ENCODE results near the gene TRPM3.

The TRPM3 gene

DNA sequence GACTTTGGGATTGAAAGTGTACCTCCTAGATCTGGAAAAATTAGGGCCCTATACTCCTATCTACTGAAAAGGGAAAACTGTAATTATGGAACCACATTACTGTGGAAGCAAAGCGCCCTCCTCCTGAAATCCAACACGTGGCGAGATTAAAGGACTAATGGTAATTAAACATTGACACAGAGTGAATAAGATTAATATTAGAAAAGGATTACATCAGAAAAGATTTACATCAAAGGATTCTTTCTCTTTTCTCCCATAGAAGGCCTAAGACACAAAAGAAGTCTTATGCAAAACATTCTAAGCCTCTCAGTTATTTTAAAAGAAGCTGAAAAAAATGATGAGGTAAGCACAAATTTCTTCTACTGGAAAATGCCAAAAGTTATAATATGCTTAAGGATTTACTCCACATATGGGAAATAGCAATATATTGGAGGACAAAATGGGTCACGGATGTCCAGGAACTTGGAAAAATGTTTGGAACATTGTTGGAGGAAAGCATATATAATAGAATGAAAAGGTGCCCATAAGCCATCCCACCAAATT lies 227.8 kb downstream of the TRPM3 start:
- no peak for DNase-seq (ENCODE audit: low read depth in 2 of 3, low spot score in 1 of 3)

DNA sequence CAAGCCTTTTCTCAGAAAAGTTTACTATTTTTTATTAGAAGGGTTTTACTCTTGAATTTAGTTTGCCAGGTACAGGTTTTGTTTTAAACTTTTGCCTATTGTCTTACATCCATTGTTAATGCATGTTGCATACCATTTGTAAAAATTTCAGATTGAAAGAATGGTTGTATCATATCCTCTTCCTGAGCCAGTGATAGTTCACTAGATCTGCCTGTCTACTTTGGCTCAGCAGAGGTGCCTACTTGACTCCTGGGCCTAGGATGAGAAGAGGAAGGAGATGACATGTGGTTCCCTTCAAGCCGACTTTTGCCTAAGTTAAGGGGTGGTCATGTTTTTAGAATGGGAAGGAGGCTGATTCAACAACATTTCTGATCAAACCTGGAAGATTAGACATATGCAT lies 232.9 kb downstream of the TRPM3 start:
- DNase-seq (ENCODE audit: low read depth in 2 of 3, low spot score in 1 of 3) = no peak

DNA sequence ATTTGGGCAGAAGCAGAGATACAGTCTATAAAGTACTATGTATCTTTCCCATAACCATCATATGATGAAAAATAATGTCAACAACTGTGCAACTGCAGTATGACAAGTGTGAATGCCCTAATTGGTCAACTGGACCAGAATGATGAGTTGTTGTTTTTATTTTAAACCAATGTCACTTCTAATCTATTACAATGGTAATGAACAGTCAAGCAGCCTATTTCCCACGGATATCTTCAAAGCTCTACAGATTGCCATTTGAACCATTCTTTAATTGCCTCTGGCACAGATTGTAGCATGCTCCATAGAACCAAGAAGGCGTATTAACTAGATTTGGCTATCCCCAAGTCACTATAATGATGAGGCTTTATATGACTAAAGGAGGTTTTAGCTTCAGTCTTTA lies 233.6 kb downstream of the TRPM3 start:
- DNase-seq (ENCODE audit: low read depth in 2 of 3, low spot score in 1 of 3) = no peak

DNA sequence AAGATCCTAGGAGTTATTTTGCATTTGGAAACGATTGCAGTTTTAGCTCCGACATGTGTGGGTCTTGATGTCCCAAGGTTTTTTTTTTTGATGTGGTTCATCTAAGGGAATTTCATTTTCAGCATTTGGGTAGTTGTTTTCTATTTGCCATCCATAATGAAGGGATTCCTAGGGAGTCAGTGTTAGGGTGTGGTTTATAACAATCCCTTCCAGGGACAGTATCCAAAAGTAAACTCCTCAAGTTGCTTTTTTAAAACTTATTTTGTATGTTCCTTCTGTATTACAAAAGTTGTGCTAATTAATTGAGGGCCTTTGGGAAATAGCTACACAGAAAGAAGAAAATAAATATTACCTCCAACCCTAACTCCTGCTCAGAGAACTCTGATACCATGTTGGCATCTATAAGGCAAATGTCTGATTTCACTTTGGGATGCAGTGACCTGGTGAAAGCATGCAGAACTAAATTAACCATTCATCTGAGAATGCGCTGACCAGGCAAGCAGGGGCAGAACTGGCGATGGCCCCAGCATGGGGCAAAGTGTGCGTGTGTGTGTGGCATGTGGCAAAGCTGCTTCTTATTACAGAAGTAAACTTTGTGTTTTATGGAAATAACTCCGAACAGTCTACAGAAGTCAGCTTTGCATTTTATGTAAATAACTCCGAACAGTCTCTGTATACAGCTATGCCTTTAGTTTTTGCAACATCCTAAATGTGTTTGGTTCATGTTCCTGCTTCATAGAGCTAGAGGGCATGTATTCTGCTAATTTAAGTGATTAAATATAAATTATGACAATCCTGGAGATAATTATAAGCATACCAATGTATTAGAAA lies 237.2 kb downstream of the TRPM3 start:
- DNase-seq (ENCODE audit: low read depth in 2 of 3, low spot score in 1 of 3) = no peak

DNA sequence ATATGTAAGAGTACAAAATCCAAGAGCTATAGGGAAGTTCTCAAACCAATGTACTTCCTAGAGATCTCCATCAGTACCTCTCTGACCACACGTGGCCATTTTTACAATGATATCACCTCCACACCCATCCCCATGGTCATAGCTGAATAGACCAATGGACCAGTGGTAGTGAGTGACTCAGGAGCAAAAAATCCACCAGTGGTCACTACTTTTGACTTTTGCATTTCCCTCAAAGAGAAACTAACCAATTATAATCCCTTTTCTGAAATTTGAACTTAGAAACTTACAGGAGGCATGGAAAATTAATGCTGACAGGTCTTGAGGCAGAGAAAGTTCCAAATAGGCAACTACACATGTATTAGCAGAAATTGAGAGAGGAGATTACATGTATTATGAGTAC lies 238.4 kb downstream of the TRPM3 start:
- DNase-seq (ENCODE audit: low read depth in 2 of 3, low spot score in 1 of 3) = no peak

DNA sequence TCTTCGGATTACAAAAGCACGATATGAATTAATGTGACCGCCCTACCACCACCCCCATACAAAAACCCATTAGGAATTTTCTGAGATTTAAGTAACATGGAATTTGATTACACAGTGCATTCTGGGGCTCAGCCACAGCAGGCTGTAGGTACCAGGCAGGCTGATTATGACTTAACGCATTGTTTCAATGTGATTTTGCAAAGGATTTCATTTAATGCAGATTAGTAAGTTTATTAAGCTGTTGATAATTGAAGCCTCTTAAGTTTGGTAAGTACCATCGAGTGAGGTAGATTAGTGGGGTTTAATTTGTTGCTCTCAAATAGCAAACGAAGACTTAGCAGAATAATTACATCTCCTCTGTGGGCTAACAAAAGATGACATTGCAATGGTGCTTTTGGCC lies 240.1 kb downstream of the TRPM3 start:
- DNase-seq (ENCODE audit: low read depth in 2 of 3, low spot score in 1 of 3) = no peak

DNA sequence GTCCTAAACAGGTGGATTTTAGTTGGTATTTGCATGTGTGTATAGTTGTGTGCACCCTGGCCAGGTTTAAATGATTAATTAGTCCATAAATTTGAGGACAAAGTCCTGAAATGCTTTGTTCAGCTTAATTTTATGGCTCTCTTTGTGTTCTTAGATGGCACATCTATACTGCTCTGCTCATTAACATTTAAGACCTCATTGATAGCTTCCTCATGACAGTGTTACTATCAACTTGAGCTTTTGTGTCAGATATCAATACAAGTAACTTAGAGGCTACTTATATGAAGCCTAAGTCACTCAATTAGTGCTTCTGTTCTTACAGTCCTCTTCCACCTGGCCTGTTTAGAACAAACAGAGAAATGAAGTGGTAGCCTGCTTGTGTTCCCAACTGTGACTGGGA lies 240.9 kb downstream of the TRPM3 start:
- DNase-seq (ENCODE audit: low read depth in 2 of 3, low spot score in 1 of 3) = no peak

DNA sequence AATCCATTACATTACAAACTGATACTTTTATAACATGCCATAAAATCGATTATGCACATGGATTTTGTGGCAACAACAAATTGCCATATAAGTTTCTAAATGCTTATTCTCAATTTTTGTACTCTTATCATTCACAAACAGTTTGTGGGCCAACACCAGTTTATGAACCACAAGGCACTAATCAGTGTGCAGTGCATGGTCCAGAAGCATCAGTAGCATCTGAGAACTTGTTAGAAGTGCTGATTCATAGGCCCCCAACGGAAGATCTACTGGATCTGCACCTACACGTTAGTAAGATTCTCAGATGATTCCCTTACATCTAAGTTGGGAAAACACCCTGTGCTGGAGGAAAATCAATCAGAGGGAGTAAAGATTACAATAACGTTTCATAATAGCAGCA lies 242.8 kb downstream of the TRPM3 start:
- no peak for DNase-seq (ENCODE audit: low read depth in 2 of 3, low spot score in 1 of 3)

DNA sequence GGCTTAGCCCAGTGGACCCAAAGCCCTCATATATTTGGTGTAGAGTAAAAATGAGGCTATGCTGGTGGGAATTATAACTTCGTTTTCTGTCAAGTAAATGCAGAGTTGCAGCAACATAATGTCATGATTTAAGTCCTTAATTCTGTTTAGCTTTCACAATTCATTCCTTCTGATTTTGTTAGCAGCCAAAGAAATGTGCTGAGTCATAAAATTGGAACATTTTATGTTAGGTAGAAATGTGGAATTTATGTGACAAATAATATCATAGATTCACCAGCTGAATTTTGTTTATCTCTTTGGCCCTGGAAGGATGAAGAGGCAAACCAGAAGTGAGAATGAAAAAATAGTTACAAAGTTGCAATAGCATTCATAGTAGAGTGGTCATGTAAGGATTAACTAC lies 247.0 kb downstream of the TRPM3 start:
- no peak for DNase-seq (ENCODE audit: low read depth in 2 of 3, low spot score in 1 of 3)

DNA sequence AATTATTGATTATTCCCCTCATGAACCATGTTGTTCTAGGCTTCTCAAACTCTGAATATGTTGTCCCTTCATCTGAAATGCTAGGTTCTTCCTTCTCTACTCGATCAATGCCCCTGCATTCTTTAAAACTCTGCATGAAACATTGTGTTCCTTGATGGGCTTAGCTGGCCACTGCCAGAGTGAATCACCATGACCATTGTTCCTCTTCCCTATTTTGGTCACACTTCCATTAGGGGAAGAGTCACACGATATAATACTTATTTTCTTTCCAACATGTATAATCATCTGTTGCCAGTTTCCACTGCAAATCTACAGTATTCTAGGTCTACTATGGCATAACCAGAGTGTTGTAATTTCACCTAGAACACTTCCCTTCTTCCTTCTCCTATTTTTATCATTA lies 247.9 kb downstream of the TRPM3 start:
- no peak for DNase-seq (ENCODE audit: low read depth in 2 of 3, low spot score in 1 of 3)

DNA sequence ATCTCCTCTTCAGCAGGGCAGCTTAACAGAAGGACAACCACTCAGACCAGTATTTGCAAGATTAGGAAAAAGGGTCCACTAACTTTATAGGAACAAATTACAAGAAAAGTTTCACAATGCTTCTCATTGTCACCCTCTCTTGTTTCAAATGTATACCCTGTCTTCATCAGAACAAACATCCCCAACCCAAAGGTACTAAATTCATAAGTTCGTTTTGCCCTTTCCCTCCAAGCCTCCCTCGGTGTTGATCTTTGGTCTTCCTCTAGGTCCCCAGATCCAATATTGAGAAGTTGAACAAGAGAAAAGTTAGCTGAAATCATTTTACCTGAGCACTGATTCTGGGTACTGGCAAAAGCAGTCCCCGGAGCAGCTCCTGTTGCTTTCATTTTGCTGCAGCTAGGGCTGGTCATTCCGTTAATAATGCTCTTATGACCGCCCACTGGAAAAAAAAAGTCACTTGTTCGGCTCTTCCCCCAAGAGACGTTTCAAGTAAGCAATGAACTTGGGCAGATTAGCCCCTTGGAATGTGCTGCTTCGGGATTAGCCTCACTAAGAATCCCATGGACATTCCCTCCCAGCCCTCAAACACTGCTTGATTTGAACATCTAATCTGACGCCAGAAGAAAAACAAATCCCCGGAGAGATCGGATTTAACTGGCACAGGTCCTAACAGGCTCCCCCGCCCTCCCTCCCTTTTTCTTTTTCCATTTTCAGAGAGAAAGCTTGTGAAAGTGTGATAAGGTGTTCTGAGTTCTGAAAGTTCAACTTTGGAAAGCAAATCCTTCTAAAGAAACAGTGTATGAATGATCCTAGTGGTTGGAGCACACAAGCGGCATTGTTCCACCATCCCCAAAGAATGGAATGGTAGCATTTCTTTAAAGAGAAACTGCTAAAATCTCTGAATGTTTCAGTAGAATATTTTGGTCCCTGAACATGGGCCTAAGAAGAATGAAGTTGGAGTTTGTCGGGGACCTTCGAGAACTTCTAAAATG lies 252.5 kb downstream of the TRPM3 start:
- DNase-seq (ENCODE audit: low read depth in 2 of 3, low spot score in 1 of 3) = no peak

DNA sequence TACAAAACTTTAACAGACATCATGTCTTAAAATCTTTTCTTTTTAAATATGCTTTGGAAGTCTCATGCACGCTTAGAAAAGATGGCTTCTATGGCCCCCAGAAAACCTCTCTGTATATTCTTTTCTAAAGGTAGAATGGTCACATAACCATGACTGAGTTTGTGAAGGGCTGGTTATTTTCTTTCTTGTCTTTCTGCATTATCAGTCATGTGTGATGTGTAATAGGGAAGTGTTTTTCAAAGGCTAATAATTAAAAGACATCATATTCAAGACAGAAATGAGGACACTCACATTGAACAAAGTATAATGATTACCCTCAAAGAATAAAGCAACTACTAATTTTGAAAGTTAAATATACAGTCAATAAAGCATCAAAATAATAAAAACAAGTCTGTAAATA lies 253.4 kb downstream of the TRPM3 start:
- DNase-seq (ENCODE audit: low read depth in 2 of 3, low spot score in 1 of 3) = no peak

DNA sequence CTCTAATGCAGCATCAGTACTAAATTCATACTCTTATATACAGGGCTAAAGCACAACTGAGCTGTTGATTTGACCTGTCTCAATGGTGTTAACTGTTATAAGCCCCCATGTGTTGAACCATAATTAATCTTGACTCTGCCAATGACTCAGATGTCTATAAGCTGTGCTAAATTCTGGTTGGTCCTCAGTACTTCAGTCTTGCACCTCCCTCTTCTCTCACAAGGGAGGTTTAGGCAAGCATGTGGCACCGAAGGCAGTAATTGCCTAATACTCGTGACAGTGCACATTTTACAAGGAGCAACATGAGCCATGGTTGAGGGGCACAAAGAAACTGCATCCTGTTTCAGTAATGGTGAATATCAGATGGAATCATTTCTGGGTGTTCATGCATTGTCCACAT lies 255.9 kb downstream of the TRPM3 start:
- DNase-seq (ENCODE audit: low read depth in 2 of 3, low spot score in 1 of 3) = no peak

DNA sequence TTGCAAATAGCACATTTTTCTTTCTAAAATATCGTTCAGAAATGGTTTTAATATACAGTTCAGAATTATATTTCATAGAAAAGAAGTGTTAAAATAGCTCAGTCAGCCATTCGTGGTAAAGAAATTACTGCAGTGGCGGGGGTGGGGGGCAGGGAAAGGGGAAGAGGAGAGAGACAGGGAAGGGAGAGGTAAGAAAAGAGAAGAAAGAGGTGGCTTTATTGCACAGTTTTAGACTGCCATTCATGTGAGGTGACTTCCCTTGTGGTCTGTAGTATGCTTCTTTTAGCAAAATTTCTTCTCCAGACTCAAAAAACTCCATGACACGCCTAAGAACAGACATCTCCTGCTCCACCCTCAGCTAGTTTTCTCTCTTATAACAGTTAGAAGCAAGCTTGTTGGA lies 259.6 kb downstream of the TRPM3 start:
- no peak for DNase-seq (ENCODE audit: low read depth in 2 of 3, low spot score in 1 of 3)

DNA sequence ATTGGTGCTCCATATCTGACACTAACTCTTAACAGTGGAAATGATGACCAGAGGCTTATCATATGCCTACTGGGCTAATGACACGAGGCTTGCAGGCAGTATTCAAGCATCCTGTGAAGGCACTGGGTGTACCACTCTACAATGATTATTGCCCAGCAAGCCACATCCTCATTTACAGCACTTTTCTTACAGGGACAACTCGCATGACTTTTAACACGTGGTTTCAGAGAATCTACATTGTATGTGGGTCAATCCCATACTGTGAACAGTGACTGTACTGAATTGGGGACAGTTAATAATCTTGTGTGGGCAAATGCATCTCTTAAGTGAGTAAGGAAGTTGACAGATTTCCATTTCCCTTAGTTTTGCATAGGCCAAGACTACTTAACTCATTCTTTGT lies 260.0 kb downstream of the TRPM3 start:
- DNase-seq (ENCODE audit: low read depth in 2 of 3, low spot score in 1 of 3) = no peak

DNA sequence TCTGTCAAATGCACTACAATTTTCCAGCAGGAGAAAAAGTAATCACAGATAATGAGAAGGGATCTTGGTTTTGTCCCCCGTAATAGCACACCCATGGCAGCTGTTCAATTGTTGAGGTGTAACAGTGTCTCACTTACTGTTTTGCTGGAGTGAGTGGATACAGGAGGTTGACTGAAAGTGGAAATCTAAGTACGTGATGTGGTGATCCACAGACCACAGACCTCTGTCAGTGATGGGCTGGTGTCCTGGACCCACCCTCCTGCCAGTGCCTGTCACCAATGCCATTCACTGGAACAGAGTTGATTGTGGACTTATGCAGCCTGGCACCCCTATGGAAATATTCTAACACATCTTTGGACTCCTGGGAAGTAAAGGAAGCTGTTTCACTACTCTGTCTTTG lies 261.7 kb downstream of the TRPM3 start:
- no peak for DNase-seq (ENCODE audit: low read depth in 2 of 3, low spot score in 1 of 3)

DNA sequence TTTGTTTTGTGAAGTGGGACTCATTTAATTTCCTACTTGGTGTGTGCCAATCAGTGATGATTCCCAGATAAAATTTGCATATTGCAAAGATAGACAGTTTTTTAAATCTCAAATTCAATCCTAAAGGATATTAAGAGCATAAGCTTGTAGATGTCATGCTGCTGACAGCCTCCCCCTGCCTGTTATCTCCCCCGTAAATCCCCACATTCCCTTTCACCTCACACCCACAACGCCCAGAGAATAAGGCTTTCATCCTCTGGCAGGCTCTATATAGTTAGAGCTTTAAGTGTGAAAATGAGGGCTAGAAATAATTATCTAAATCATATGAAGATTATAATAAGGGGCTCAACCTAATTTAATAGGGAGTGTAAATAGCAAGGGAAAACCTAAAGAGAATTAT lies 265.0 kb downstream of the TRPM3 start:
- no peak for DNase-seq (ENCODE audit: low read depth in 2 of 3, low spot score in 1 of 3)

DNA sequence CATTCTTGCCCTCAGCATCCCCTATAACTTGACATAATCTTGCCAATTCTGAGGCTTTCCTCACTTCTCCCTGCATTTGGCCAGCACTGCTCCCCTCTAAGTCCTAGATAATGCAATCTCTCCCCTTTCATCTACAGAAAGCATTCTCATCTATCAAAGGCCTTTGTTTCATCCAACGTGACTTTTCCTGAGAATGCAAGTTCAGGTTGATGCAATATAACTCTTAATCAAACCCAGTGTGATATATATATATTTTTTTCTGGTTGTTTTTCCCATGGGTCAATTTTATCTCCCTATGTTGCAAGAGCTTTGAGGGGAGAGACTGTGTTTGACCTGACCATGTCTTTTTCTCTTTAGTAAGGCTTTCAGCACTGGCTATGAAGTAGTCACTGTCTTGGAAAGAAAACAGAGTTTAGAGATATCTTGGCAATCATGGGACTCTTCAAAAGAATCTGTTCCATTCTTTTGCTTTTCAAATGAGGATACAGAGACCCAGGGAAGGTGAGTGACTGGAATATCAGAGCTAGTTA lies 268.6 kb downstream of the TRPM3 start:
- no peak for DNase-seq (ENCODE audit: low read depth in 2 of 3, low spot score in 1 of 3)

DNA sequence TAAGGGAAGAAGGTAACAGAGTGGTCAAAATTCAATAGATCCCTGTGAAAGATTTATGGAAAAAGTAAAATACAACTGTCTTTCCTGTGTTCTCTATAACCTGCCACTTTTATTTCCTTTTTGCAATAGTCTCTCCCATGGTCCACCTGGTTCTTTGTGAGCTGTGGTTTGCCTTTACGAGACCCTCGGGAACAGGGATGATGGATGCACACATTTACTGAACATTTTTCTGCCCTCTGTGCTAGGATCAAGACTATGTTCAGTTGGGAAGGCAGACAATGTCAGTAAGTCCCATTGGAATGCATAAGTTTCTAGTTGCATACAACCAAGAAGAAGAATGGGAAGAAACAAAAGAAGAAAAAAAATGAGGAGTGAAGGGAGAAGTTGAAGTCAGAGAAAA lies 281.2 kb downstream of the TRPM3 start:
- DNase-seq (ENCODE audit: low read depth in 2 of 3, low spot score in 1 of 3) = no peak

DNA sequence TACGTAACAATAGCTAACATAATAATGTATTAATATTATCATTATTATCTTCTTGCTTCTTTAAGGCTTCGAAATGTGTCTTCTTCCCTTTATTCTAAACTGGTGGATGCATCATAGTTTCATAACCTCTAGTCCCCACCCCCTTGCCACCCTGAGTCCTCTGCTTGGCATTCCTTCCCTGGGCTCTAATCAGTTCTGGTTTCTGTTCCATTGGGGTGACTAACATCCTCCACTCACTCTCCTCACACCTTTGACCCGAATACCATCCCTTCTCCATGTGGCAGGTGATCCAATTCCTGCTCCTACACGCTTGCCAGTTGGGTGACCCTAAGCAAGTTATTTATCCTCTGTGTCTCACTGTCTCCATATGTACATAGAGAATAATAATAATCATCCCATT lies 286.1 kb downstream of the TRPM3 start:
- no peak for DNase-seq (ENCODE audit: low read depth in 2 of 3, low spot score in 1 of 3)

DNA sequence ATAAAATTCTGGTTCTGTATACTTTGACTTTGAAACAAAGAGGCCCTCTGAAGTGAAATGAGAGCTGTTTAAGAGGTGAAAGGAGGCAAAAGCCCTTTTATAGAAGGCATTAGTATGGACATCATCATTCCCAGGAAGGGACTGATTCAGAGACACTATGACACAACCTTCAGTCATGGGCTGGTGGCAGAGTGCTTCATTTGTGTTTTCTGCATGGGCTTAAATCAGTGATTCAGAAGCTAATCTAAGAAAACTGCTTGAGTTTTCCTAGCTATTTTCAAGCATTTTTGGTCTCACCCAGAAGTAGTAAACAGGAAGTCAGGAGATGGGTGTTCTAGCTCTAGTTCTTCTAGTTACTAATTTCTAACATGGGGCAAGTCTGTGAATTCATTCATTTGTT lies 288.9 kb downstream of the TRPM3 start:
- DNase-seq (ENCODE audit: low read depth in 2 of 3, low spot score in 1 of 3) = no peak

DNA sequence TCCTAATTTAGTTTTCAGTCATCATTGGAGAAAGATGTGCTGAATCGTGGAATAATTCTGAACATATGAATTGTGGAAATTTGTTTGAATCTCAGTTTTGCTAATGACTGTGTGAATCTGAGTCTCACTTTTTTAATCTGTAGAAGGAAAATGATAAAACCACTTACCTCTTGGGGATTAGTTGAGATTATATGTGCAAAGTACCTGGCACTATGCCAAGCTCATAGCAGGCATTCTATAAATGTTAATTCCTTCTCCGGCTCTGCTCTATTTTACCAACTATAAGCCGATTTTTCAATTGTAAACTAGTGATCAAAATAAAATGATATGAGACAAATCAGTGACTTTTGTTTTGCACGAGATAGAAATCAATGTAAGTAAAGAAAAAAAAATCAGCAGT lies 290.8 kb downstream of the TRPM3 start:
- no peak for DNase-seq (ENCODE audit: low read depth in 2 of 3, low spot score in 1 of 3)
